ENCODE data around the gene ACTR2.

DNA sequence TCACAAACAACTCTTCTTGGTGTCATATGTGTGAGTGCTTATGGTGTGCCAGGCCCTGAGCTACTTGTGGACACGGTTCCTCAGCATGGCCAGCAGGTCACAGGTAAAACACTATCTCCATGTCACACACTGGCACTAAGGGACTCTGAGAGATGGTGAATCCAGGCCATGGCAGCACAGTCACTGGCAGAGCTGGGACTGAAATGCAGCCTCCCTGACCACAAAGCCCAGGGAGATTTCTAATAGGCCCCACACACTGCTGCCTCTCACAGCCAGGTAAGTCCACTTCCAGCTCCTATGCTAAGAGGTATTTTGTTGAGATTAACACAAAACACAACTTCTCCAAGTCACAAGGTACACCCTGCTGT, 92.0 kb downstream of the ACTR2 start:
- TF ChIP-seq, protein P1, sequence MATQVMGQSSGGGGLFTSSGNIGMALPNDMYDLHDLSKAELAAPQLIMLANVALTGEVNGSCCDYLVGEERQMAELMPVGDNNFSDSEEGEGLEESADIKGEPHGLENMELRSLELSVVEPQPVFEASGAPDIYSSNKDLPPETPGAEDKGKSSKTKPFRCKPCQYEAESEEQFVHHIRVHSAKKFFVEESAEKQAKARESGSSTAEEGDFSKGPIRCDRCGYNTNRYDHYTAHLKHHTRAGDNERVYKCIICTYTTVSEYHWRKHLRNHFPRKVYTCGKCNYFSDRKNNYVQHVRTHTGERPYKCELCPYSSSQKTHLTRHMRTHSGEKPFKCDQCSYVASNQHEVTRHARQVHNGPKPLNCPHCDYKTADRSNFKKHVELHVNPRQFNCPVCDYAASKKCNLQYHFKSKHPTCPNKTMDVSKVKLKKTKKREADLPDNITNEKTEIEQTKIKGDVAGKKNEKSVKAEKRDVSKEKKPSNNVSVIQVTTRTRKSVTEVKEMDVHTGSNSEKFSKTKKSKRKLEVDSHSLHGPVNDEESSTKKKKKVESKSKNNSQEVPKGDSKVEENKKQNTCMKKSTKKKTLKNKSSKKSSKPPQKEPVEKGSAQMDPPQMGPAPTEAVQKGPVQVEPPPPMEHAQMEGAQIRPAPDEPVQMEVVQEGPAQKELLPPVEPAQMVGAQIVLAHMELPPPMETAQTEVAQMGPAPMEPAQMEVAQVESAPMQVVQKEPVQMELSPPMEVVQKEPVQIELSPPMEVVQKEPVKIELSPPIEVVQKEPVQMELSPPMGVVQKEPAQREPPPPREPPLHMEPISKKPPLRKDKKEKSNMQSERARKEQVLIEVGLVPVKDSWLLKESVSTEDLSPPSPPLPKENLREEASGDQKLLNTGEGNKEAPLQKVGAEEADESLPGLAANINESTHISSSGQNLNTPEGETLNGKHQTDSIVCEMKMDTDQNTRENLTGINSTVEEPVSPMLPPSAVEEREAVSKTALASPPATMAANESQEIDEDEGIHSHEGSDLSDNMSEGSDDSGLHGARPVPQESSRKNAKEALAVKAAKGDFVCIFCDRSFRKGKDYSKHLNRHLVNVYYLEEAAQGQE (IDR thresholded peaks at IDR 0.05; ENCODE audit: borderline replicate concordance) = no peak
- TF ChIP-seq EP300 (conservative IDR thresholded peaks at IDR 0.05; ENCODE audit: poor library complexity, severe bottlenecking) (no peak), POLR2AphosphoS5 (IDR thresholded peaks at IDR 0.05) (no peak), SMC3 (conservative IDR thresholded peaks at IDR 0.05; ENCODE audit: poor library complexity) (no peak), TAF1 (IDR thresholded peaks at IDR 0.05; ENCODE audit: low read depth) (no peak), RAD21 (conservative IDR thresholded peaks at IDR 0.05) (no peak), EZH2 (IDR thresholded peaks at IDR 0.05; ENCODE audit: borderline replicate concordance, insufficient read depth, low read length, poor library complexity, severe bottlenecking) (no peak)
- TF ChIP-seq, protein P2, sequence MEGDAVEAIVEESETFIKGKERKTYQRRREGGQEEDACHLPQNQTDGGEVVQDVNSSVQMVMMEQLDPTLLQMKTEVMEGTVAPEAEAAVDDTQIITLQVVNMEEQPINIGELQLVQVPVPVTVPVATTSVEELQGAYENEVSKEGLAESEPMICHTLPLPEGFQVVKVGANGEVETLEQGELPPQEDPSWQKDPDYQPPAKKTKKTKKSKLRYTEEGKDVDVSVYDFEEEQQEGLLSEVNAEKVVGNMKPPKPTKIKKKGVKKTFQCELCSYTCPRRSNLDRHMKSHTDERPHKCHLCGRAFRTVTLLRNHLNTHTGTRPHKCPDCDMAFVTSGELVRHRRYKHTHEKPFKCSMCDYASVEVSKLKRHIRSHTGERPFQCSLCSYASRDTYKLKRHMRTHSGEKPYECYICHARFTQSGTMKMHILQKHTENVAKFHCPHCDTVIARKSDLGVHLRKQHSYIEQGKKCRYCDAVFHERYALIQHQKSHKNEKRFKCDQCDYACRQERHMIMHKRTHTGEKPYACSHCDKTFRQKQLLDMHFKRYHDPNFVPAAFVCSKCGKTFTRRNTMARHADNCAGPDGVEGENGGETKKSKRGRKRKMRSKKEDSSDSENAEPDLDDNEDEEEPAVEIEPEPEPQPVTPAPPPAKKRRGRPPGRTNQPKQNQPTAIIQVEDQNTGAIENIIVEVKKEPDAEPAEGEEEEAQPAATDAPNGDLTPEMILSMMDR (IDR thresholded peaks at IDR 0.05; ENCODE audit: poor library complexity, severe bottlenecking) = no peak
